OCI-LY3 (cell line): ENCODE measurements around the gene PPP6R2.

Source experiments
- H2AFZ ChIP-seq: fragments of 200-600, 300-600 bp; shearing (Covaris generic); 2 replicates; pipeline ENCODE4 v1.6.0; 2014; ENCODE audit warnings: antibody characterized with exemption, low read depth, low read length
- H3K27ac ChIP-seq: fragments of 200-600, 300-600 bp; sonication (generic); 2 replicates; pipeline ENCODE4 v1.5.1; 2014; ENCODE audit warnings: mild to moderate bottlenecking, low read length, moderate library complexity, mixed read lengths
- H3K27me3 ChIP-seq: fragments of 200-600, 300-600 bp; sonication (generic); 2 replicates; pipeline ENCODE4 v1.6.1; 2014; ENCODE audit warnings: low read depth, low read length, mixed read lengths
- H3K36me3 ChIP-seq: fragments of 200-600, 300-600 bp; sonication (generic); replicated peaks from 2 replicates; pipeline ENCODE3; 2014; ENCODE audit warnings: low read depth, low read length, mixed read lengths
- H3K4me1 ChIP-seq: fragments of 300-600, 200-600 bp; sonication (generic); 2 replicates; pipeline ENCODE4 v1.6.1; 2014; ENCODE audit warnings: low read length, mixed read lengths
- H3K4me2 ChIP-seq: fragments of 200-600, 300-600 bp; sonication (generic); 2 replicates; pipeline ENCODE4 v1.6.1; 2014; ENCODE audit warnings: low read length, mixed read lengths
- H3K4me3 ChIP-seq: fragments of 300-600, 200-600 bp; sonication (generic); 2 replicates; pipeline ENCODE4 v1.5.1; 2014; ENCODE audit warnings: antibody characterized with exemption, mild to moderate bottlenecking, low read length, moderate library complexity
- H3K79me2 ChIP-seq: fragments of 300-600, 200-600 bp; shearing (Covaris generic); 2 replicates; pipeline ENCODE4 v1.6.1; 2014; ENCODE audit warnings: mild to moderate bottlenecking, low read length, mixed read lengths
- H3K9ac ChIP-seq: fragments of 300-600, 200-600 bp; shearing (Covaris generic); 2 replicates; pipeline ENCODE4 v1.6.0; 2014; ENCODE audit warnings: mild to moderate bottlenecking, low read length, moderate library complexity
- H3K9me3 ChIP-seq: fragments of 200-600, 300-600 bp; shearing (Covaris generic); 2 replicates; pipeline ENCODE4 v1.6.1; 2014; ENCODE audit warnings: low read length, mixed read lengths; ENCODE audit not compliant: insufficient read depth
- H4K20me1 ChIP-seq: fragments of 200-600, 300-600 bp; sonication (generic); 2 replicates; pipeline ENCODE4 v1.6.1; 2016; ENCODE audit warnings: low read length, mixed read lengths; ENCODE audit not compliant: insufficient read depth
- EZH2phosphoT487 ChIP-seq: fragments of 200-600 bp; shearing (Covaris generic); IDR thresholded peaks from 2 replicates; pipeline ENCODE4 v1.6.1; 2018; ENCODE audit warnings: antibody characterized with exemption, mixed run types, low read depth
- TF ChIP-seq, protein P1 (sequence below): fragments of 200-600, 300-600 bp; sonication (generic); IDR thresholded peaks from 2 replicates; pipeline ENCODE4 v1.5.1; 2014; ENCODE audit warnings: antibody characterized with exemption, low read length, low read depth

The PPP6R2 gene

DNA sequence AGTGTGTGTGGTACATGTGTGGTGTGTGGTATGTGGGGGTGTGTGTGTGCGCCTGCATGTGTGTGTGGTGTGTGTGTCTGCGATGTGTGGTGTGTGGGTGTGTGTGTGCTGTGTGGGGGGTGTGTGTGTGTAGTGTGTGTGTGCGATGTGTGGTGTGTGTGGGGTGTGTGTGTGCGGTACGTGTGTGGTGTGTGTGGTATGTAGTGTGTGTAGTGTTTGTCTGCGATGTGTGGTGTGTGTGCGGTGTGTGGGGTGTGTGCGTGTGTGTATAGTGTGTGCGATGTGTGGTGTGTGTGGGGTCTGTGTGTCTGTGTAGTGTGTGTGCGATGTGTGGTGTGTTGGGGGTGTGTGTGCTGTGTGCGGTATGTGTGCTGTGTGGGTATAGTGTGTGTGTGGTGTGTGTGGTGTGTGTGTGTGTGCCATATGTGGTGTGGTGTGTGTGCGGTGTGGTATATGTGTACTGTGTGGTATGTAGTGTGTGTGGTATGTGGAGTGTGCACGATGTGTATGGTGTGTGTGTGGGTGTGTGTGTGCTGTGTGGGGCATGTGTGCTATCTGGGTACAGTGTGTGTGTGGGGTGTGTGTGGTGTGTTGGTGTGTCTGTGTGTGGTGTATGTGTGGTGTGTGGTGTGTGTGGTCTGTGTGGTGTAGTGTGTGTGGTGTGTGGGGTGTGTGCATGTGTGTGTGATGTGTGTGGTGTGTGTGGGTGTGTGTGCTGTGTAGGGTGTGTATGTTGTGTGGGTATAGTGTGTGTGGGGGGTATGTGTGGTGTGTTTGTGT lies 5.7 kb upstream of the PPP6R2 start:
- H3K4me1 ChIP-seq = no peaks in the 10 kb centered on the region; the same call in 1 of the 2 replicates
- H3K27ac ChIP-seq = no peak overlapping the region
- no peaks in the 10 kb centered on the region for H3K27me3 ChIP-seq
- H3K9ac ChIP-seq = no peak overlapping the region
- H3K79me2 ChIP-seq = no peaks in the 10 kb centered on the region
- no peak overlapping the region for H2AFZ ChIP-seq
- H3K4me2 ChIP-seq = no peak overlapping the region
- no peak overlapping the region for H3K4me3 ChIP-seq
- no peaks in the 10 kb centered on the region for H4K20me1 ChIP-seq
- no peaks in the 10 kb centered on the region for H3K36me3 ChIP-seq
- TF ChIP-seq, protein P1, sequence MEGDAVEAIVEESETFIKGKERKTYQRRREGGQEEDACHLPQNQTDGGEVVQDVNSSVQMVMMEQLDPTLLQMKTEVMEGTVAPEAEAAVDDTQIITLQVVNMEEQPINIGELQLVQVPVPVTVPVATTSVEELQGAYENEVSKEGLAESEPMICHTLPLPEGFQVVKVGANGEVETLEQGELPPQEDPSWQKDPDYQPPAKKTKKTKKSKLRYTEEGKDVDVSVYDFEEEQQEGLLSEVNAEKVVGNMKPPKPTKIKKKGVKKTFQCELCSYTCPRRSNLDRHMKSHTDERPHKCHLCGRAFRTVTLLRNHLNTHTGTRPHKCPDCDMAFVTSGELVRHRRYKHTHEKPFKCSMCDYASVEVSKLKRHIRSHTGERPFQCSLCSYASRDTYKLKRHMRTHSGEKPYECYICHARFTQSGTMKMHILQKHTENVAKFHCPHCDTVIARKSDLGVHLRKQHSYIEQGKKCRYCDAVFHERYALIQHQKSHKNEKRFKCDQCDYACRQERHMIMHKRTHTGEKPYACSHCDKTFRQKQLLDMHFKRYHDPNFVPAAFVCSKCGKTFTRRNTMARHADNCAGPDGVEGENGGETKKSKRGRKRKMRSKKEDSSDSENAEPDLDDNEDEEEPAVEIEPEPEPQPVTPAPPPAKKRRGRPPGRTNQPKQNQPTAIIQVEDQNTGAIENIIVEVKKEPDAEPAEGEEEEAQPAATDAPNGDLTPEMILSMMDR = no peak
- TF ChIP-seq EZH2phosphoT487 = no peak
- H3K9me3 ChIP-seq = no peaks in the 10 kb centered on the region

DNA sequence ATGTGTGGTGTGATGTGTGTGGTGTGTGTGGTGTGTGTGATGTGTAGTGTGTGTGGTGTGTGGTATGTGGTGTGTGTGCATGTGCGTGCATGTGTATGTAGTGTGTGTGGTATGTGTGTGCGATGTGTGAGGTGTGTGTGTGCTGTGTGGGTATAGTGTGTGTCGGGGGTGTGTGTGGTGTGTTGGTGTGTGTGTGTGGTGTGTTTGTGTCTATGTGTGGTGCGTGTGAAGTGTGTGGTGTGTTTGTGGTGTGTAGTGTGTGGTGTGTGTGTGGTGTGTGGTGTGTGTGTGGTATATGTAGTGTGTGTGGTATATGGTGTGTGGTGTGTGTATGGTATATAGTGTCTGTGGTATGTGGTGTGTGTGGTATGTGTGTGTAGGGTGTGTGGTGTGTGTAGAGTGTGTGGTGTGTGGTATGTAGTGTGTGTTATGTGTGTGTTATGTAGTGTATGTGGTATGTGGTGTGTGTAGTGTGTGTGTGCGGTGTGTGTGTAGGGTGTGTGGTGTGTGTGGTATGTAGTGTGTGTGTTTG lies 5.0 kb upstream of the PPP6R2 start:
- Histone ChIP-seq H3K4me3 (no peak overlapping the region), H4K20me1 (no peaks in the 10 kb centered on the region), H3K9ac (no peak overlapping the region), H3K27me3 (no peaks in the 10 kb centered on the region), H3K79me2 (no peaks in the 10 kb centered on the region; the same call in 1 of the 2 replicates), H3K9me3 (no peaks in the 10 kb centered on the region), H3K4me1 (no peaks in the 10 kb centered on the region; the same call in 1 of the 2 replicates), H3K4me2 (no peak overlapping the region), H3K36me3 (no peaks in the 10 kb centered on the region), H2AFZ (no peak overlapping the region), H3K27ac (no peak overlapping the region)
- TF ChIP-seq, protein P1 = no peak
- TF ChIP-seq EZH2phosphoT487 = no peak

DNA sequence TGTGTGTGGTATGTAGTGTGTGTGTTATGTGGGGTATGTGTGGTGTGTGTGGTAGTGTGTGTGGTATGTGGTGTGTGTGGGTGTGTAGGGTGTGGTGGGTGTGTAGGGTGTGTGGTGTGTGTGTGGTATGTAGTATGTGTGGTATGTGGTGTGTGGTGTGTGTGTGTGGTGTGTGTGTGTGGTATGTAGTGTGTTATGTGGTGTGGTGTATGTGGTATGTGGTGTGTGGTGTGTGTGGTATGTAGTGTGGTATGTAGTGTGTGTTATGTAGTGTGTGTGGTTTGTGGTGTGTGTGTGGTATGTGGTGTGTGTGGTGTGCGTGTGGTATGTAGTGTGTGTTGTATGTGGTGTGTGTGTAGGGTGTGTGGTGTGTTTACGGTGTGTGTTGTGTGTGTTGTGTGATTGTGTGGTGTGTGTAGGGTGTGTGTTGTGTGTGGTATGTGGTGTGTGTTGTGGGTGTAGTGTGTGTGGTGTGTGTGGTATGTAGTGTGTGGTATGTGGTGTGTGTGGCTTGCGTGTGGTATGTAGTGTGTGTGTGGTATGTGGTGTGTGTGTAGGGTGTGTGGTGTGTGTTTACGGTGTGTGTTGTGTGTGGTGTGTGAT lies 4.2 kb upstream of the PPP6R2 start:
- Histone ChIP-seq H2AFZ (no peak overlapping the region), H3K79me2 (peaks cover 4% of the 10 kb centered on the region; the same call in 1 of the 2 replicates), H3K27ac (no peak overlapping the region), H3K9ac (no peak overlapping the region), H3K4me2 (no peak overlapping the region), H4K20me1 (no peaks in the 10 kb centered on the region), H3K27me3 (no peaks in the 10 kb centered on the region), H3K36me3 (no peaks in the 10 kb centered on the region), H3K4me3 (no peak overlapping the region), H3K4me1 (no peaks in the 10 kb centered on the region; the same call in 1 of the 2 replicates), H3K9me3 (no peaks in the 10 kb centered on the region)
- TF ChIP-seq, protein P1 = no peak
- no peak for TF ChIP-seq EZH2phosphoT487
